Activated CD4-positive, CD25-positive, alpha-beta regulatory T cell treated with anti-CD3 and anti-CD28 coated beads, Interleukin-2, amount 50 U/mL, for 24 hours (primary cell): Measurements from ENCODE around the gene FAM78A.
A peak's percentile ranks its signal among the peaks of the same experiment; 100 is the strongest.

Experiments
- ATAC-seq, 2 donors: fragments of 150-1000 bp; cut with Tn5 transposase; one replicate each; pipeline ENCODE4 v1.10.0; 2021; ENCODE audit warnings: mild to moderate bottlenecking in 1 of 2, moderate library complexity in 1 of 2

The FAM78A gene

GRCh38 chr9:131276094-131276888 is at the start of gene FAM78A:
FAM78A (minus strand) TSS chr9:131276510; CDS start chr9:131276179, 331 bp downstream.
- peak in 1 of 2 donors; percentile 2 for ATAC-seq

- no peak for ATAC-seq
These were observed 48.7 kb upstream of the FAM78A start for GRCh38 chr9:131324736-131325679.

GRCh38 chr9:131323629-131324028 is 47.3 kb upstream of the FAM78A start:
- ATAC-seq: no peak

GRCh38 chr9:131320031-131320685 is 43.8 kb upstream of the FAM78A start:
- ATAC-seq: no peak

GRCh38 chr9:131319486-131319885 is 43.2 kb upstream of the FAM78A start:
- ATAC-seq: no peak

GRCh38 chr9:131318231-131319085 is 42.1 kb upstream of the FAM78A start:
- no peak for ATAC-seq

GRCh38 chr9:131312822-131313770 is 36.8 kb upstream of the FAM78A start:
- no peak for ATAC-seq

- no peak for ATAC-seq
These were observed 35.9 kb upstream of the FAM78A start for GRCh38 chr9:131312246-131312645.

- peak; percentile 93 to 97 for ATAC-seq
These were observed 34.7 kb upstream of the FAM78A start for GRCh38 chr9:131310833-131311554.

GRCh38 chr9:131309530-131310276 is 33.4 kb upstream of the FAM78A start:
- ATAC-seq: no peak

- ATAC-seq: no peak
These were observed 32.7 kb upstream of the FAM78A start for GRCh38 chr9:131308906-131309529.

GRCh38 chr9:131308452-131308851 is 32.1 kb upstream of the FAM78A start:
- no peak for ATAC-seq

GRCh38 chr9:131307974-131308373 is 31.7 kb upstream of the FAM78A start:
- ATAC-seq: no peak

GRCh38 chr9:131306397-131307004 is 30.2 kb upstream of the FAM78A start:
- ATAC-seq: no peak

GRCh38 chr9:131304676-131305355 is 28.5 kb upstream of the FAM78A start:
- no peak for ATAC-seq

- no peak for ATAC-seq
These were observed 27.3 kb upstream of the FAM78A start for GRCh38 chr9:131303381-131304321.
